Spleen (tissue), 11 donors: ENCODE data around the gene EEF1G. TPM values are rescaled to one million over a fixed set of nuclear protein-coding genes. Genes with fewer than 3 reads are reported as not detected.
A peak's percentile ranks its signal among the peaks of the same experiment; 100 is the strongest.

Source experiments
- DNase-seq: peaks from one replicate; pipeline ENCODE4 v3.0.0-alpha.2; 2020
- H3K27ac ChIP-seq, 8 donors: fragments of 200-600 bp; sonication (generic) in 7 of 8; 1 replicate in 4 of 8; 2 replicates in 4 of 8; pipeline versions ENCODE4 v1.5.0 to v1.8.0; 2016 to 2021; ENCODE audit warnings: inconsistent platforms in 4 of 8, mild to moderate bottlenecking in 4 of 8, moderate library complexity in 1 of 8
- H3K27me3 ChIP-seq, 7 donors: fragments of 200-600 bp; sonication (generic) in 6 of 7; replicated peaks in 1 of 7; 1 replicate in 4 of 7; 2 replicates in 3 of 7; pipeline versions ENCODE4 v1.5.0 to v1.8.0; 2016 to 2021; ENCODE audit warnings: inconsistent platforms in 3 of 7, mild to moderate bottlenecking in 1 of 7
- H3K36me3 ChIP-seq, 6 donors: fragments of 200-600 bp; sonication (generic) in 5 of 6; 1 replicate in 4 of 6; 2 replicates in 2 of 6; pipeline versions ENCODE4 v1.5.0 to v1.8.0; 2016 to 2021; ENCODE audit warnings: inconsistent platforms in 2 of 6
- H3K4me1 ChIP-seq, 6 donors: fragments of 200-600 bp; sonication (generic) in 5 of 6; 1 replicate in 3 of 6; 2 replicates in 3 of 6; pipeline versions ENCODE4 v1.5.0 to v1.8.0; 2016 to 2021; ENCODE audit warnings: inconsistent platforms in 3 of 6
- H3K4me3 ChIP-seq, 8 donors: fragments of 200-600 bp; sonication (generic) in 7 of 8; 1 replicate in 4 of 8; 2 replicates in 4 of 8; pipeline versions ENCODE4 v1.5.0 to v1.8.0; 2016 to 2021; ENCODE audit warnings: inconsistent platforms in 4 of 8, mild to moderate bottlenecking in 4 of 8, moderate library complexity in 2 of 8
- H3K9me3 ChIP-seq, 8 donors: fragments of 200-600 bp; sonication (generic) in 7 of 8; 1 replicate in 4 of 8; 2 replicates in 4 of 8; pipeline versions ENCODE4 v1.5.0 to v1.8.0; 2016 to 2021; ENCODE audit warnings: inconsistent platforms in 4 of 8
- POLR2A ChIP-seq, 3 donors: fragments of 450-650 bp; IDR thresholded peaks; one replicate each; pipeline ENCODE4 v1.5.1; 2017; ENCODE audit warnings: antibody characterized with exemption in 3 of 3, mild to moderate bottlenecking in 1 of 3
- POLR2AphosphoS5 ChIP-seq, 3 donors: sonication (generic); formaldehyde crosslinking; IDR thresholded peaks; one replicate each; pipeline ENCODE4 v1.5.1; 2017; ENCODE audit warnings: antibody characterized with exemption in 3 of 3
- WGBS, 5 donors: extraction: QIAGEN DNeasy Blood & Tissue Kit in 3 of 5; methylation state at CpG; one replicate each; pipeline versions ENCODE4 v1.1.5 to v1.1.7; 2013 to 2018; 5-methylcytosine and 5-hydroxymethylcytosine counted together
- intact Hi-C: fragments of 100-400 bp; cut with DNase I; formaldehyde crosslinking; loops from one replicate; pipeline ENCODE4 v1.15.0; 2023; ENCODE audit warnings: low total_unique reads
- polyA plus RNA-seq, 3 donors: library from polyadenylated mRNA; stranded (reverse); fragments of 200-250 nt; gene quantifications; one replicate each; pipeline ENCODE4 v1.2.1, GENCODE V29; 2013
- total RNA-seq, 7 donors: library from RNA; depleted of rRNA in 3 of 7; stranded (reverse); fragments of >200 nt in 3 of 7; fragmentation: NEBNext Ultra II Directional in 4 of 7; extraction: Animal tissue kit (Norgen Biotek cat#: 25700) in 4 of 7; gene quantifications; one replicate each; pipeline versions ENCODE4 v1.1.0 to v1.2.1, GENCODE V29; 2016 to 2021
- TF ChIP-seq, protein P1 (sequence below), 11 experiments: fragments of 200-600 bp in 7 of 11; fragments of 450-650 bp in 4 of 11; sonication (generic) in 4 of 11; IDR thresholded peaks in 8 of 11; conservative IDR thresholded peaks in 3 of 11; 1 replicate in 7 of 11; 2 replicates in 4 of 11; pipeline versions ENCODE4 v1.4.0 to v1.8.0; 2016 to 2021; ENCODE audit warnings: antibody characterized with exemption in 11 of 11, inconsistent platforms in 4 of 11, mild to moderate bottlenecking in 1 of 11
- donor health status: healthy with polysubstance abuse.
- donor health status: DM: no; HTN: no; CAD: no; lungs with moderate emphysema.
- donor health status: DM: no; HTN: no; CAD: no.
- donor health status: Bipolar disorder and iron deficiency.
- donor health status: healthy.
- donor health status: DM: no; HTN: no; CAD: no.
- donor health status: DM: yes; HTN: yes; CAD: no.

Gene EEF1G
- total and polyA plus RNA-seq, 10 donors, result 989 to 2,501 (median 1,368) TPM

DNA sequence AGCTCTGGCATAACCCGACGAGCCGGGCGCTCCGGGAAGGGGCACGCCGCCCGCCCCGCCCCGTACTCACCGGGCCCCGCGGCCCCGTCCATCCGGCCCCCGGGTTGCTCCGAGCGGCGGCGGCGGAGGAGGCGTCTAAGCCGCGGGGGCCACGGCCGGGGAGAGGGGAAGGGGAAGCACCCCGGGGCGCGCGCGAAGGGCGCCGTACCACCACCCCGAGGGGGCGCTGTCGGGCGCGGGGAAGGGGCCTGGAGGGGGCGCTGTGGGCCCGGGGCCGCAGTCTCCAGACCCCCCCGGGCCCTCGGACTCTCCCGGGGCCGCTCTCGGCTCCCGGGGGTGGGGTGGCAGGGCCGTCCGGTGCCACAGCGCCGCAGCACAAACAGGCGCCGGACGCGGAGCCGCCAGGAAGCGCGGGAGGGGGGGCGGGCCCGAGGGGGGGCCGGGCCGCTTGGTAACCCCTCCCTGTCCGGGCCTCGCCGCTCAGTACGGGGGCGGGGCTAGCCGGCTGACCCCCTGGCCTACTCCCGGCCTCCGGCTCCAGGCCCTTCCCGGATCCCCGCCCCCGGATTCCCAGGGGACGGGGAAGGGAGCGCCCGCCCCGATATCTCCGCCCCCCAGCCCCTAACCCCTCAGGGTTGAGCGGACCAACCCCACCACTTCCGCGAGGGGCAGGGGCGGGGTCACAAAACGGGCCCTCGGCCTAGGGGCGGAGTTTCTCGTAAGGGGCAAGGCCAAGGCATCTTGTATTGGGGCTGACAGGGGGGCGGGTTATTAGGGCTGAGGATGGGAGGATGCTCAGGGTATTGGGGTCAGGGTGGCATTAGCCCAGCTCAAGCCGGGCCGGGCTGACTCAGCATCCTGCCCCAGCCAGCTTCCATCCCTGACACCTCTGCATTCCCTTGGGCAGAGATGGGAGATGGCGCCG is 38.9 kb upstream of the EEF1G start, which contains the start of the genes EML3 and ROM1:
EML3 (minus strand) TSS at position 410 of the 925 bp plus-strand sequence; CDS start at position 92, 318 bp downstream.
ROM1 (plus strand) TSS at position 892 of the 925 bp plus-strand sequence; CDS start at position 917, 25 bp downstream.
- intact Hi-C loops, result no loop called here
- Histone ChIP-seq H3K27me3 (no peaks in the 10 kb centered on the region), H3K36me3 (peaks cover 0 to 70% (median 39%) of the 10 kb centered on the region in 6 donors), H3K9me3 (no peaks in the 10 kb centered on the region), H3K4me1 (peaks cover 16 to 75% (median 52%) of the 10 kb centered on the region in 6 donors), H3K27ac (peak within 1 kb of the TSS; percentile 95 to 99 (median 98)), H3K4me3 (peak within 1 kb of the TSS; percentile 55 to 86 (median 70))
- peak; percentile 98 for DNase-seq
- peak; percentile 62 to 85 (median 77) for TF ChIP-seq POLR2AphosphoS5 (IDR thresholded peaks at IDR 0.05)
- TF ChIP-seq, protein P1, sequence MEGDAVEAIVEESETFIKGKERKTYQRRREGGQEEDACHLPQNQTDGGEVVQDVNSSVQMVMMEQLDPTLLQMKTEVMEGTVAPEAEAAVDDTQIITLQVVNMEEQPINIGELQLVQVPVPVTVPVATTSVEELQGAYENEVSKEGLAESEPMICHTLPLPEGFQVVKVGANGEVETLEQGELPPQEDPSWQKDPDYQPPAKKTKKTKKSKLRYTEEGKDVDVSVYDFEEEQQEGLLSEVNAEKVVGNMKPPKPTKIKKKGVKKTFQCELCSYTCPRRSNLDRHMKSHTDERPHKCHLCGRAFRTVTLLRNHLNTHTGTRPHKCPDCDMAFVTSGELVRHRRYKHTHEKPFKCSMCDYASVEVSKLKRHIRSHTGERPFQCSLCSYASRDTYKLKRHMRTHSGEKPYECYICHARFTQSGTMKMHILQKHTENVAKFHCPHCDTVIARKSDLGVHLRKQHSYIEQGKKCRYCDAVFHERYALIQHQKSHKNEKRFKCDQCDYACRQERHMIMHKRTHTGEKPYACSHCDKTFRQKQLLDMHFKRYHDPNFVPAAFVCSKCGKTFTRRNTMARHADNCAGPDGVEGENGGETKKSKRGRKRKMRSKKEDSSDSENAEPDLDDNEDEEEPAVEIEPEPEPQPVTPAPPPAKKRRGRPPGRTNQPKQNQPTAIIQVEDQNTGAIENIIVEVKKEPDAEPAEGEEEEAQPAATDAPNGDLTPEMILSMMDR (IDR thresholded peaks at IDR 0.05 in 8 of 11, conservative IDR thresholded peaks at IDR 0.05 in 3 of 11), result peak; percentile 56 to 98 (median 95)
- no peak for TF ChIP-seq POLR2A (IDR thresholded peaks at IDR 0.05)
- 3 to 7% (median 4%) methylated on average over 28 to 91 of the region's 91 CpGs for WGBS, 5 donors

DNA sequence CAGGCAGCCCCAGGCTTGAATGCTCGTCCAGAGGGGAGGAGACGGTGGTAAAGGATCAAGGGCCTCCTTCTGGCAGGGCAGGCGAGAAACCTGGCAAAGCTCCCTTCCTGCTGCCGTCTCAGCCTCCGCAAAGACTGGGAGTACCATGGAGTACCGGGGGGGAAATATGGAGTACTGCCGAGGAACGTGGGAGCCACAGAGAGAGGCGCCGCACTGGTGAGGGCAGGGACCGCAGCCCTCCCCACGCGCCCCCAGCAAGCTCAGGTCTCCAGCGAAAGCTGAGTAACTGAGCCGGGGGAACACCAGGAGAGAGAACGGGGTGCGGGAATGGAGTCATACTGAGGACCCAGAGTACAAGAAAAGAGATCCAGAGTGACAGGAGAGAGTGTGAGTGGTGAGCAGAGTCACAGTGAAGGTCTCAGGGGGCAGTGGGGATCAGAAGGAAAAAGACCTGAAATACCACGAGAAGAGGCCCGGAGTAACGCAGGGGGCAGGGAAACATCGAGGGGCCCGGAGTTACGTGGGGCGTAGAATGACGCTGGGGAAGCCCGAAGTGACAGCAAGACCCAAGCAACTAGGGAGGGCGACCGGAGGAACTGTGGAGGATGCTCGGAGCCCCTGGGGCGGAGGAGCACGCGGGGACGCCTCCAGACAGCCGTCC is 38.1 kb upstream of the EEF1G start:
- H3K9me3 ChIP-seq, result no peaks in the 10 kb centered on the region
- WGBS, 5 donors, result 1% methylated on average over 34 of the region's 34 CpGs
- H3K4me3 ChIP-seq, result peak overlapping the region; percentile 55 to 86 (median 70)
- H3K27me3 ChIP-seq, result no peaks in the 10 kb centered on the region
- H3K27ac ChIP-seq, result peak overlapping the region; percentile 95 to 99 (median 98)
- peak; percentile 84 for DNase-seq
- peaks cover 16 to 83% (median 57%) of the 10 kb centered on the region in 6 donors for H3K4me1 ChIP-seq
- TF ChIP-seq POLR2A (IDR thresholded peaks at IDR 0.05) (no peak), POLR2AphosphoS5 (IDR thresholded peaks at IDR 0.05) (peak in 2 of 3 donors; percentile 11 to 25)
- TF ChIP-seq, protein P1 (IDR thresholded peaks at IDR 0.05 in 8 of 11, conservative IDR thresholded peaks at IDR 0.05 in 3 of 11), result peak in 1 of 11 experiments; percentile 5
- peaks cover 0 to 70% (median 35%) of the 10 kb centered on the region in 6 donors for H3K36me3 ChIP-seq
- intact Hi-C loops, result no loop called here

DNA sequence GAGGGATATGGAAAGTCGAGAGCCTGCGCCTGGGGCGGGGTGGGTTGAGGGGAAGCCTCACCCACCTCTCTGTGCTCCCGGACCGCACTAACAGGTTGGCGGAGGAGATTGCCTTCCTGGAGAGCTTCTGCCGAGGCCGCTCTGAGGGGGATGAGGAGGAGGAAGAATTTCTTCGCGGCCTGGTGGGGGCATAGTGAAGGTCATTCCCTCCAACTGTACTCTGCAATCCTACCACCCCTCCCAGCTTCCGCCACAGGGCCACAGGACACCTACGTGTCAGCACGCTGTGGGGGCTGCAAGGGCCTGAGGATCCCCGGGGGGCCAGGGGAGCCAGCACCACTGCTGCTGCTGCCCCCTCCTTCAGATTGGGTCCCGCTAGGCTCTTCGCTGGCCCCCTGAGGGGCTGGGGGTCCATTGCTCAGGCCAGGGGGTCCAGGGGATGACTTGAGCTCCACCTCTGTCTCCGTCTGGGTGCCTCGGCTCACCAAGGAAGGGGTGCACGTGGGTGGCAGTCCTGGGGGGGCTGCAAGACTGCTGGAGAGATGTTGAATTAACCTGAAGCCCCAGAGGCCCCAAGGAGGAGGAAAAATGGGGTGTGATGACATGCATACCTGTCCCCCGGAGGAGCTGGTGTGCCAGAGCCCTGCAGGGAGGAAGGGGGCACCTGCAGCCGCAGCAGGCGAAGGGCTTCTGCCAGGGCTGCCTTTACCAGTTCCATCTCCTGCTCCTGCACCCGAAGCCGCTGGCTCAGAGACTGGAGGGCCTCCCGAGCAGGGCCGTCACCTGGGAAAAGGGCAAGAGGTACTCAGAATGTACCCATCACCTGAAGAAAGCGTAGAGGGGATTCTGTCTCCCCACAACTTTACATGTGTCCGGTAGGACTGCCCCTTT is 37.4 kb upstream of the EEF1G start:
- peak overlapping the region; percentile 95 to 99 (median 98) for H3K27ac ChIP-seq
- H3K4me1 ChIP-seq, result peaks cover 16 to 89% (median 57%) of the 10 kb centered on the region in 6 donors
- H3K27me3 ChIP-seq, result no peaks in the 10 kb centered on the region
- peaks cover 0 to 70% (median 33%) of the 10 kb centered on the region in 6 donors for H3K36me3 ChIP-seq
- H3K4me3 ChIP-seq, result peak overlapping the region; percentile 55 to 86 (median 70)
- 64 to 73% (median 69%) methylated on average over 21 to 28 of the region's 28 CpGs for WGBS, 5 donors
- no peaks in the 10 kb centered on the region for H3K9me3 ChIP-seq
- DNase-seq, result peak; percentile 81
- no peak for TF ChIP-seq POLR2A (IDR thresholded peaks at IDR 0.05)
- intact Hi-C loops, result no loop called here

DNA sequence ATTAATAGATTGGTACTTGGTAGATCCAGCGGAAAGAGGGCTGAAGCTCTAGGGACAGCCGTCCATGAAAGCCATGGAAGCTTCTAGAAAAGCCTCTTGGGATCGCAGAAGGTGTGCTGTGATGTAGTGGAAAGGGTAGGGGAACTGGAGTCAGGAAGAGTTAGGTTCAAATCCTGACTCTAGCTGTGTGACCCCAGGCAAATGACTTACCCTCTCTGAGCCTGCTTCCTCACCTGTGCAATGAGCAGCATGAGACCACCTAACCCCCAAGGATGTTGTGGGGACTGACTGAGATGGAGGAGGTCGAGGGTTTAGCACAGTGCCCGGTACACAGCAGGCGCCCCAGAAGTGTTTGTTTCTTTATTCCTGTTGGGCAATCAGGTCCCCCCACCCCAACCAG is 36.7 kb upstream of the EEF1G start:
- H3K4me3 ChIP-seq, result peak overlapping the region in 2 of 8 donors; percentile 77 to 86
- H3K4me1 ChIP-seq, result peaks cover 16 to 91% (median 57%) of the 10 kb centered on the region in 6 donors
- TF ChIP-seq, protein P1 (IDR thresholded peaks at IDR 0.05 in 8 of 11, conservative IDR thresholded peaks at IDR 0.05 in 3 of 11), result no peak
- TF ChIP-seq POLR2A (IDR thresholded peaks at IDR 0.05) (no peak), POLR2AphosphoS5 (IDR thresholded peaks at IDR 0.05) (no peak)
- intact Hi-C loops, result no loop called here
- DNase-seq, result no peak
- H3K27me3 ChIP-seq, result no peaks in the 10 kb centered on the region
- WGBS, 5 donors, result 80 to 90% (median 86%) methylated on average over 6 of the region's 6 CpGs
- peak overlapping the region in 6 of 8 donors; percentile 26 to 99 (median 97) for H3K27ac ChIP-seq
- H3K36me3 ChIP-seq, result peaks cover 0 to 70% (median 34%) of the 10 kb centered on the region in 6 donors
- H3K9me3 ChIP-seq, result no peaks in the 10 kb centered on the region
